ENCODE data around the gene XPO6.

DNA sequence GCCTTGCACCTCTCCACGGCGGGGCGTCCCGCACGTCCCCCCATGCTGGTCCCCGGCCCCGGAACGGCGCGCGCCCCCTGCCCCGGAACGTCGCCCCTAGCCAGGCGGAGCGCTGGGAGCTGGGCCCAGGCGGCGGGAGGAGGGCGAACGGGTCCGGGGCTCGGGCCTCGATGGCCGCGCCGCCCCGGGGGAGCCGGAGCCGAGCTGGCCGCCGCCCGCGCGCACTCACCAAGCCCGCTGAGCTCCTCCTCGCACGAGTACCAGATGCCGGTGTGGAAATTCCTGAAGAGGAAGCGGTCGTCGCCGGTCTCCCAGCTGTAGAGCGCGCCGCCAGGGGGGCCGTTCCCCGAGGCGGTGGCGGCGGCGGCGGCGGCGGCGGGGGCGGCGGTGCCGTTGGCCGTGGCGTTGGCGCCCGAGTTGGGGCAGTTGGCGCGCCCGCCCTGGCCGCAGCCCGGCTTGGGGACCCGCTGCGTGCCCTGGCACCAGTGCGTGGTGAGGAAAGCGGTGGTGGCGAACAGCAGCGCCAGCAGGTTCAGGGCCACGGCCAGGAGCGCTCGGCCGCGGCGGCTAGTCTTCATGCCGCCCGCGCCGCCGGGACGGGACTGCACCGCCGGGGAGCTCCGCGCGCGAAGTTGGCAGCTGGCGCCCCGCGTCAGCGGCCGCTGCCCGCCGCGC is 148.8 kb downstream of the XPO6 start:
- no peak for TF ChIP-seq TCF12 (IDR thresholded peaks at IDR 0.05)
- TF ChIP-seq POLR2AphosphoS5 (IDR thresholded peaks at IDR 0.05; ENCODE audit: low read depth, low read length), result no peak
- TF ChIP-seq CTCF (IDR thresholded peaks at IDR 0.05), result no peak
- TF ChIP-seq EZH2phosphoT487 (IDR thresholded peaks at IDR 0.05; ENCODE audit: borderline replicate concordance, low read depth), result no peak
- no peak for TF ChIP-seq RAD21 (IDR thresholded peaks at IDR 0.05; ENCODE audit: low read length)
- no peak for TF ChIP-seq GABPA (IDR thresholded peaks at IDR 0.05; ENCODE audit: low read depth)
- TF ChIP-seq, protein P1, sequence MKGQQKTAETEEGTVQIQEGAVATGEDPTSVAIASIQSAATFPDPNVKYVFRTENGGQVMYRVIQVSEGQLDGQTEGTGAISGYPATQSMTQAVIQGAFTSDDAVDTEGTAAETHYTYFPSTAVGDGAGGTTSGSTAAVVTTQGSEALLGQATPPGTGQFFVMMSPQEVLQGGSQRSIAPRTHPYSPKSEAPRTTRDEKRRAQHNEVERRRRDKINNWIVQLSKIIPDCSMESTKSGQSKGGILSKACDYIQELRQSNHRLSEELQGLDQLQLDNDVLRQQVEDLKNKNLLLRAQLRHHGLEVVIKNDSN (IDR thresholded peaks at IDR 0.05; ENCODE audit: borderline replicate concordance, low read depth), result no peak
- TF ChIP-seq FOXM1 (IDR thresholded peaks at IDR 0.05; ENCODE audit: low read depth), result no peak
- no peak for TF ChIP-seq JUND (IDR thresholded peaks at IDR 0.05)
- no peak for TF ChIP-seq TEAD4 (IDR thresholded peaks at IDR 0.05; ENCODE audit: borderline replicate concordance, insufficient read depth)
- no peak for TF ChIP-seq SMC3 (IDR thresholded peaks at IDR 0.05; ENCODE audit: low read depth, low read length)
- no peak for TF ChIP-seq EP300 (IDR thresholded peaks at IDR 0.05; ENCODE audit: borderline replicate concordance in 1 of 2, low read depth in 1 of 2, low read length in 1 of 2)
- no peak for TF ChIP-seq PBX3 (IDR thresholded peaks at IDR 0.05)
- no peak for TF ChIP-seq RCOR1 (IDR thresholded peaks at IDR 0.05; ENCODE audit: low read length)
